HG03575 (cell line): ENCODE measurements around the gene UNC5C.

Source experiments
- ATAC-seq: cut with Tn5 transposase; IDR thresholded peaks from one replicate; pipeline ENCODE4 v1.9.1; 2021; ENCODE audit not compliant: unreplicated experiment, insufficient number of reproducible peaks, low FRiP score; ENCODE audit errors: extremely low read depth

The UNC5C gene

DNA sequence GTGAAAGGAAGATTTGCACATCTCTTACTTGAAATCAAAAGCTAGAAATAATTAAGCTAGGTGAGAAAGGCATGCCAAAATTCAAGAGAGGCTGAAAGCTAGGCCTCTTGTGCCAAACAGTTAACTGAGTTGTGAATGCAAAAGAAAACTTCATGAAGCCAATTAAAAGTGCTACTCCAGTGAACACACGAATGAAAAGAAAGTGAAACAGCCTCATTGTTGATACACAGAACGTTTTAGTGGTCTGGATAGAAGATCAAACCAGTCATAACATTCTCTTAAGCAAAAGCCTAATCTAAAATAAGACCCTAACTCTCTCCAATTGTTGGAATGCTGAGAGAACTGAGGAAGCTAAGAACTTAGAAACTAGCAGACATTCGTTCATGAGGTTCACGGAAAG is 122.3 kb downstream of the UNC5C start:
- ATAC-seq = no peak

DNA sequence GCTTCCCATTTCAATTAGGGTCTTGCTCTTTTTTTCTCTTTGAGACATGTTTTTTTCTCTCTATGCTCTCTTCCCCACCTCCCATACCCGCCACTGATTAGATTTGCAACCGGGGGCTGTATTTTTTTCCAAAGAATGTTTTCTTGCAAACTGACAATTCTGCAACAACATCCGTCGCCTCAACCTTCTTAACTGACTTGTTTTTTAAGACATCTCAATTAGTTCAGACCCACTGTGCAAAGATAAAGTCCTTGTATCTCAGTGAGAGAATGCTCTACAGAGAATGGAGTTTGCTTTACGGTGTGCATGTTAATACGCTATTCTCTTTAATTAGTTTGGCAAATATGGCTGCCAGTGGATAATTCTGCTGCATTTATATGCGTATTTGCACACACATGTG is 126.3 kb downstream of the UNC5C start:
- no peak for ATAC-seq

DNA sequence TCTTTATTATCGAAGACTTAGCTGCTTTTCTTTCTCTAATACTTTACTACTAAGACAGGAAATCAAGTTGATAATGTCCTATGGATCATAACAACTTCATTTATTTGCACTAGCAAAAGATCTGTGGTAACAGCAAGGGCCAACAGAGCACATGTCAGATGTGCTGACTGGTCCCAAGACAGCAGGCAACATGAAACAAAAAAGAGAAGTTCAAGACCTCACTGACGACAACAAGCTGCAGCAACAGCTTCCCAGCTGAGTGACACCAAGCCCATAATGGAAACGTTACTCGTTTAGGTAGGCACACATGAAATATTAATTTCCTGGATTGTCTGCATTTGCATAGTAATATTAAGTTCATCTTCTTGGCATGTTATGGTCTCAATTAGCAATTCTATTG is 126.9 kb downstream of the UNC5C start:
- ATAC-seq = no peak

DNA sequence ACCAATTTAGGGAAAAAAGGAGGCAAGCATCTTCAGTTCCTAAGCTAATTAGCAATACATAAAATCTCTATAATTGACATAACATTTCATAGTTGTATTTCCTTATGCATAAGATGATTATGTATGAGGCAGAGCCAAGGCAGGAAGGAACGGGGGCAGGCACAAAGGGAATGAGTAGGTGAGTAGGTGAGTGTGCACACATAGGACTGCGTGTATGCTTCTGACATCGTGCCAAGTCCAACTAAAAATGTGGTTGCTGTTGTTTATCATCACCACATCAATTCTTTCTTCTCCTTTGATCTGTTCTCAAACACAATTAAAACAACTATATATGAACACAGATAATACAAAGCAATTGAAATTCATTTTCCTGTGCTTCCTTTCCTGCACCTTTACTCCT is 131.2 kb downstream of the UNC5C start:
- no peak for ATAC-seq

DNA sequence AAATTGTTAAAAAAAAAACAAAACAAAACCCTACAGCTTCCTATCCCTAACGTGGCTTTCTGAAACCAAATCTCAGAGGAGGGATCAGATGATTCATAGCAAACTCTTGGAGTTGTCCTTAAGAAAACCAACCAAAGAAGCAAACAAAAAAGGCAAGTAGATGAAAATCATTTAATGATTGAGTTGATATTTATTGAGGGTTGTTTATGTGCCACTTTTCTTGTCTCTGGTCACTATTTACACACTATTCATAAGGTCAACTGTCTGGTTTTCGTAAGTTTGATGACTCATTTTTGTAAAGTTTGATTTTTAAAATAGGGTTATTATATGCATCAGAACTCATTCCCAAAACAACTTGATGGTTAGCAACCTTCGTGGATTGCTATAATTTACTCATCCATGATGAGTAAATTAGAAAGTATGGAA is 133.4 kb downstream of the UNC5C start:
- ATAC-seq = no peak

DNA sequence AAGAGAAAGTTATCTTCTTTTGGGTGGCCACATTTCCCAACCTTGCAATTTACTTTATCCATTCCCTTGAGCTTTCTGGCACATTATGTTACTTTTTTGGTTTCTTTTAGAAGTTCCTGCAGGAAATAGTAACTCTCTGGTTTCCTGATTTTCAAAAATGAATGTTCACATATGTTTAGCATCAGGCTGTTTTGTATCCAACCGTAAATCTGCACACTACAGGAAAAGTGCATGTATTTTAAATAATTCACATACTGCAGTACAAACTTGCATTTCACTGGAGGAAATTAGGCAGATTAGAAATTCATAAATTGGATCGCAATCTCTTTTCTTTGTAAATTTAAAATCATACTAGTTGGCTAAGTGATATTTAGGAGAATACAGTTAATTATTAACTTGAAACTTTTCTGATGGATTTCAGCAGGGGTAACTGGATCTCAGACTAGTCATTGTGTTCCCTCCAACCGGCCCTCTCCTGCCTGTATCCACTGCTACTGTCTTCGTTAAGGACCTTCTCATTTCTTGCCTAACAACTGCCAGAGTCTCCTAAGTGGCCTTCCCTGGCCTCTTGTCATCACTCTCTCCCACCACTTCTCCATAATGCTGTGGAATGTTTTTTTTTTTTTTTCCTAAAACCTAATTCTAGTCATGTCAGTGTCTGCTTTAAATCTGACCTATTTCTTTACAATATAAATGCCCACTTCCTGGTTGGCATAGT is 137.2 kb downstream of the UNC5C start:
- no peak for ATAC-seq

DNA sequence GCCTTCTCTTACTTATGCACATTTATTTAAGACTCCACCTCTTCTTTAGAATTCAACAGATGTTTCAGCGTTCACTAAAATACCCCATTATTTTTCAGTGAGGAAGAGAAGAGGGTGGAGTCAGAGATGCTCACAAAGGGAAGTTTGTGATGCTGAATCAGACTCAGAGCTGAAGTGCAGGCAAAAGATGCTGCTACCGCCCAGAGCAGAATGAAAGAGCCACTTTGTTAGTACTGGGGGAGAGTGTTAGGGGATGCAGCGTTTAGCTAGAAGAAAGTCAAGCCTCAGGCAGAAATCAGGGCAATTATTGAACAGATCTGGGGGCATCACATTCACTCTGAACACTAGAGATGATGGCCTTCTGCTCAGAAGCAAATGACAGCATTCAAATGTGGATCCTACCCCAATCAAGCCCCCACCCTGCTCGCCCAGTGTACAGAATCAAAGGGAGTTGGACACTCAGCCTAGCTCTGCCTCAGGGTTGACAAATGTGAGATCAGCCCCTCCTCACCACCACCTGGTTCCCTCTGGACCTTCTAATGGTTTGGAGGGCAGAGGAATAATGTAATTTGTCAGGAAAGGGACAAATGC is 138.3 kb downstream of the UNC5C start:
- no peak for ATAC-seq

DNA sequence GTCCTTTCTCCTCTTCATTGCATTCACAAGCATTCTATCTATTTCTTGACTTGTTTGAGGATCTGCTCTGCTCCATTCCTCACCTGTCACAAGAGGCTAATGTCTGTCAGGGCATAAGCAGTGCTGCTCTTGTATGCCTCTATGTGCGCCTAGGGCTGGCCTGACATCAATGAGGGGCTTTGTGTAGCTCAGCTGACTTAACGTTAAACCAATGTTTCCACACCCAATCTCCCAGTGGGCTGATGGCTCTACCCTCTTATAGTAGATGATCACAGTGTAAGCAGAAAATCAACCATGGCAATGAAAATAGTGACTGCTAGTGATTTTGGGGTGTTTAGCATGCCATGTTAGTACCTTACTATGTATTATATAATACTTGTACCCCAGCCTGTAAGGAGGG is 139.0 kb downstream of the UNC5C start:
- no peak for ATAC-seq

DNA sequence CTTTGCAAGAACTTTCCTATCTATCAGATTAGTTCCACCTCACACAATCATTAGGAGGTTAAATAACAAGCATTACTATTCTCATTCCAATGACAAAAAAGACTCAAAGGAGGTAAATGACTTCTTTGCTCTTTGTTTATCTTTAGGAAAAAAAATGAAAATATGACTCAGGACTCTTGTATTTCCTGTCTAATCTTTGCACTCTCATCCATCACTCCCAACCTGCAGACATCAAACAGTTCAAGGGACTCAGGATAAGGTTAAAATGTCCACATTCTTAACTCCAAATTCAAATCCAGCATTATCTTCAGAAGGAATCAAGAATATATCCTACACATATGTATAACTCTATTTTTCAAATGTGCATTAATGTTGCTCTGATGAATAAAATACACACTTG is 139.6 kb downstream of the UNC5C start:
- ATAC-seq = no peak

DNA sequence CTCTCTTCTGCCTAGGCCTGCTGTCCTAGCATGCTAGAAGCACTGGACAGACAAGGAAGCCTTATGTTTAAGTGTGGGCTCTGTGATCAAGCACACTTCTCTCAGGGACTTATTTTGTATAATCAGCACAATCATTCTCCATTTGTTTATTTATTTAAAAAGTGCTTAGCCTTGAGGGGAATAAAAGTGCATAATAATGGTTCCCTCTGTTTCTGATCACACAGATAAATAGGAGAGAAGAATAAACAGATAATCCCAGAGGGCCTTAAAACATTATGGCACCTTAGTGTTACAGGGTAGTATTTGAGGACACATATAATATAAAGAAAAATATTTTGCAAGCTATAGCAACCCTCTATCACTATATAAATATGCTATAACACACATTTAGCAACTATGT is 146.5 kb downstream of the UNC5C start:
- ATAC-seq = no peak

DNA sequence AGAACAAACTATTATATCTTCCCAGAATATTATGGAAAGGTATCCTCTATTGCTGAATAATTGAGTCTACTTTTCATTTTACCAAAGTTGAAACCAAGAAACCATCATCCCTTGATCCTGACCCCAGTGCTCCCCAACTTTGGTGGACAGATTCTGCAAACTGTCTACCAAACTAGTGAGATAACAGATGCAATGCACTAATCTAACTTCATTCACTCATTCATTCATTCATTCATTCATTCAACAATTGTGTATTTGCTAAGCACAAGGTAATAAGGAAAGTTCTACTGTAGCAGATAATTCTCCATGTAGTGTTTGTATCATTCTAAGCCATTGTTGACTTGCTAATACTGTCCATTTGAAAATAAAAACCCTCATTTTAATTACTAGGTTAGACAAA is 150.6 kb downstream of the UNC5C start:
- no peak for ATAC-seq

DNA sequence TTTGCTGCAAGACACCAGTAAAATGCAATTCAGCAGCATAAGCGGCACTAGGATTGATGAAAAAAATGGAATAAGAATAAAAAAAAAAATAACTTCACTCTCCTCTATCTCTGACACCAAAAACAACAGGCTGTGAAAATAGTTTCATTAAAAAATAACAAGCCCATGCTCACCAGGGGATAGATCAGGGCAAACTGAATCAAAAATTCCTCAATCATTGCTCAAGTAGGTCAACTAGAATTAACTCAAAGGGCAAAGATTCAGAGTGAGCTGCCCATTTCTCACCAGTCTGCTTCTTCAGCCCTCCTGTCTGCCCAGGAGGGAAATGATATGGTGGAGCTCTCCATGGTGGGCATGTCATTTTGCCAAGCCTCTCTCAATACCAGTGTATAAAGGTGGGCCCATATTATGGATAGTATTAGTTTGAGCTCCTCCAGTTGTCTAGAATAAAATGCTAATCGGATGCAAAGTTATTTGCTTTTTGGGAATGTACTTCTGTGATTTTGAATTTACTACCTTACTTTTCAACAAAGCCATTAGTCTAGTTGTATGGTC is 153.9 kb downstream of the UNC5C start:
- no peak for ATAC-seq

DNA sequence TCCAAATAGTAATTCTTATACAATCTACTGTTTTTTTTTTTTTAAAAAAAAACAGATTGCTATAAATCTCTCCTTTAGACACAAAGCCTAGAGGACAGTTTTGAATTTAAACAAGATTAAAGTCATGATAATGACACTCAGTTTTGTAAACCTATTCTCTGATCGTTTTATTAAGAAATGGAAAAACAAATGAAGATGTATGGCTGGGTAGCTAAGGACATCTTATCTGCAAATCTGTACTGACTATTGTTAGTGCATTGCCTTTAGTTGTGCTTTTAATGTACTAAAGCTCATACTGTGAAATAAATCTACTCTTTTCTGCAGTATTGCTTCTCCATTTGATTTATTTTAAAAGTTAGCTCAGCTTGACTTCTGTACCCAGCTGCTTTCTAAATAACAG is 155.0 kb downstream of the UNC5C start:
- ATAC-seq = no peak

DNA sequence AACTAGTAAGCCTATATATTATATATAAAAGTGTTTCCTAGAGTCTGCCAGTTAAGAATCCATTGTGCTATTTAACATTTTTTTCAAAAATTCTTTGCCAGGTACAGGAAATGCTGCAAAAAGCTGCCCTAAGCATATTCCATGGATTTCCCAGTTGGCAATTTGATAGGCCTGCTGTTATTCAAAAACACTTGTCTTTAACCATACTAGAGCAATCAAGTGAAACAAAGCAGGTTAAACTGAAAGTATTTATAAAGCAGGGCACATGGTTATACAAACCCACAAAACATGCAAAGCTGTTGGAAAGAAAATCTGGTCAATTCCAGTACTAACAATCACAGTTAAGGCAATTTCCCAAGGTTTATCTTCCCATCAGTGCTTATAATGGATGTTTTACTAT is 159.9 kb downstream of the UNC5C start:
- ATAC-seq = no peak

DNA sequence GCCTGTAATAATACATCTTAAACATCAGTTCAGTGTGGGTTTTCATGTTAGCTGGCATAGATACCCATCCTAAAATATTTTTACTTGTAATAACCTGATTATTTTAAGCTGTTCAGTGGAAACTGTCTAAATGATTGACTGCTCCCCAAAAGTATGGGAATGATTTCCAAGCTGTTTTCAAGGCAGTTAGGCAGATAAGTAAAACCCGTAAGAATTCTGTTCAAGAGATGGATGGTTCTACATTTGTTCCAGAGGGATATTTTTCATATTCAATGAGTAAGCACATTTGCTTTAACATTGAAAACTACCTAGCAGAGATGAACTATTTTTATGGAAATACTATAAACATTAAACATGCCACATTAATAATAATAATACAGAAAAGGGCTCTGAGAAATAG is 161.1 kb downstream of the UNC5C start:
- ATAC-seq = no peak

DNA sequence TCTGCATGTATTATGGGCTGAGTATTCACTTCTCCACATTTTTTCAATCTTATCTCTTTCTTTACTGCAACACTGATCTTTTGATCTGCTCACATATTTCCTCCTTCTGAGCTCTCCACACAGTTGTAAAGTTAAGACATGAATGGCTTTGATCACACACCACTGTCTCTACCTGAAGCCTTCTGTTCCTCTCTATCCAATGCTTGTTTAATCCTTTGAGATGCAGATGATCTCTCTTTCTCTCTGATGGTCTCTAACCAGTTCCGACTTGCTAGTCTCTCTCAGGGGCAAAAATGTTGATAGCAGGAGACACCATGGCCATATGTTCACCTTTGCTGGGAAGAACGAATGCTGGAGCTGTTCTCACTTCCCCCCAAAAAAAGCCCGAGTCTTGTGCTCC is 162.4 kb downstream of the UNC5C start:
- ATAC-seq = no peak

DNA sequence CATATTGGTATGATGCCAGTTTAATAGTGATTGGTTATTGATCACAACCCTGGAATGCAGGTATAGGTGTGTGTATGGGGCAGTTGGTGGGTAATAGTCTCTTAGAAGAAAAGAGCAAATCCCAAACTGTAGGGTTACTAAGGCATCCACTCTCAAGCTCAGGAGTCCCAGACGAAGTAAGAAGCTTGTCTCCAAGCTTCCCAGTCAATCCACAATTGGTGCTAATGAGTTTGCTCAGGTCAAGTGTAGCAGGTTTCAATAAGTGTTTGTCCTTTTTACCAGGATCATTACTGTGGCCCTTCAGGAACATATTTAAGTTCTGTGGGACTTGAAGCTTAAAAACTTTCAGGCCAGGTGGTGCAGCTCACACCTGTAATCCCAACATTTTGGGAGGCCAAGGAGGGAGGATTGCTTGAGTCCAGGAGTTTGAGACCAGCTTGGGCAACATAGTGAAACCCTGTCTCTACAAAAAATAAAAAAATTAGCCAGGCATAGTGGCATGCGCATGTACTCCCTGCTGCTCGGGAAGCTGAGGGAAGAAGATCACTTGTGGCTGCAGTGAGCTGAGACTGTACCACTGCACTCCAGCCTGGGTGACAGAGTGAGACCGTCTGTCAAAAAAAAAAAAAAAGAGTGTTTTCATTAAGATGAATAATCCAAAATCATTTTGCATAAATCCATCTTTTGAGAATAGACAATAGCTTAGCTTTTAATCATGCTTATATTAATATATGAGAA is 166.8 kb downstream of the UNC5C start:
- ATAC-seq = no peak

DNA sequence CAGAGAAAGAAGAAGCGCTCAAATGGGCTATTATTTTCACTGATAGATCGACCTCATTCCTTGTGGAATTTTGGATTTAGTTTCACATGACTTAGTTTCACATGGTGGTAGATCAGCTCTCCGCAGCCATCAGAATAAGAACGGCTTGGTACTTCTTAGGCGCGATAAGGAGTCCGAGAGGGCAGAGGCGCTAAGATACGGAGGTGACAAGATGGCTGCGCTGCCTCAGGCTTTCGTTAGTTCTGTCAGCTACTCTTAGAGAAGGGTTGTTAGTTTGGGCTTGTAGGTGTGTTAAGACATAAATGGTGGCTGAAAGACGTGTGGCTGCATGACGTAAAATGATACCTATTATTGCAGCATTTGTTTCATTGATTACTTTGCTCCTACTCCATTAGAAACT is 169.1 kb downstream of the UNC5C start:
- ATAC-seq = no peak

DNA sequence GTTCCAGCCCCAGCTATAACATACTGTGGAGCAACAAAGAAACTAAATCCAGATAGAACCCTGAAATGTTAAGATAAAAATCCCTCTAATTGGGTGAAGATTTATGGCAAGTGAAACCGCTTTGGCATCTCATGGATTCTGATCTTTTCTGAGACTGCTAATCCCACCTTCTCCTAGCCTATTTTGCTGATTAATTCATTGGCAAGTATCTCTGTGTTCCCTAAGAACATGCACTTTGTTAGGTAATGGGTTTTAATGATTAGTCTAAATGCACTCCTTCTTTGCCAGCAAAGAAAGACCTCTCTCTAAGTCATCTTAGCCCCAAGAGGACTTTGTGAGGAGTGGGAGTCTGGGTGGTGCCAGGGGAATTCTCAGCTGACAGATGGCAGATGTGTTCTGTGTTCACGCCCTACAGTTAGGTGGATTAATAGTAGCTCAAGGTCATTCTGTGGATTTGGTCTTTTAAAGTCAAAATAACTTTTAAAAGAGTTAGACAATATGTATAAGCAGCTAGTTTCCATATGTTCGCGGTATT is 171.3 kb downstream of the UNC5C start:
- ATAC-seq = no peak
